DMS53 (cell line): ENCODE measurements around the gene GRIK4.

Source experiments
- DNase-seq: peaks from one replicate; lab custom pipeline; 2025; lab: John Stamatoyannopoulos, UW

GRIK4 gene

GRCh38 chr11:120635136-120635810 lies 123.7 kb downstream of the GRIK4 start:
- DNase-seq = no peak

DNA sequence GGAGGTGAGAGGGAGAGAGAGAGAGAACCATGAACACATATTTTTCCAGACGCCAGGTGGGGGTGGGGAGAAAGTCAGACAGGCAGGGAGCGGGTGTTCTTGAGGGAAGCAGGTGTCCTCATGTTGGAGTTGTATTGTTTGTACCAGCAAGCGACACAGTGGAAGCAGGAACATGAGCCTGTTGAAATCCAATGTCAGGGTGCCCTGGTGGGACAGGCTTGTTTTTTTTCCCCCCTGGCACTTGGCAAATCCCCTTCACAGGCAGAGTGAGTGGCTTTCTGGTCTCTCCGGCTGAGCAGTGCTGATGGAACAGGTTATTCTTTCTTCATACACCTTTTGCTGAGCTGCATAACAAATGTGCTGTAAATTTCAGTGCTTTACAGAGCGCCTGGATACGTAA lies 125.6 kb downstream of the GRIK4 start:
- DNase-seq = no peak

GRCh38 chr11:120642196-120642894 lies 130.8 kb downstream of the GRIK4 start:
- no peak for DNase-seq

DNA sequence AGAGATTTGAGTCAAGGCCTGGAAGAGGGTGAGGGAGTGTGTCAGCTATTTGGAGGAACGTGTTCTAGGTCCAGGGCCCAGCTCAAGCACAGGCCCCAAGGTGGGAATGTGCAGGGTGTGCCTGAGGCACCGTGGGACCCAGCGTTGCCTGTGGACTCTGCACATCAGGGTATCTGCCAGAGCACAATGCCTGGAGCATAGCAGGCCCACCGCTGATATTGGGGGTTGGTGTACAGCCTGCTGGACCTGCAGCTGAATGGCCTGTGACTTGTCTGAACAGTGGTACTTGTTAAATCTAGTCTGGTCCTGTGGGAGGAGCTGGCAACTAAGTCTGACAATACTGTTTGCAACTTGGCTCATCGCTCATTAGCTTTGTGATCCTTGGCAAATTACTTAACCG lies 131.7 kb downstream of the GRIK4 start:
- no peak for DNase-seq

DNA sequence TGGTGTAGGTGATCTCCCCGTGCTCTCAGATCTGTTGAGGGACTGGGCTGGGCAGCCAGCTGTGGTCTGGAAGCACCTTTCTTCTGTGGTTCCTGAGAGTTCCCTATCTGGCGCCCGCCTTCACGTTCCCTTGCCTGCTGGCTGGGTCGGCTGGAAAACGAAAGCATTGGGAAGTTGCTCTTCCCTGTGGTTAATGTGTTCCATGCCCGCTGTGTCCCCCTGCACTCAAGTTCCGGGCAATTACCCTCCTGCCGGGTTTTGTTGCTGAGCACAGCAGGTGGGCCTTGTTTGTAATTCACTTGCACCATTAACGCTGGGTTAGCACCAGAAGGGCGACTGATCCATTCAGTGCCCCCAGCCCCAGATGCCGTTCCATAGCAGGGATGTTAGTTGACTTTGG lies 134.1 kb downstream of the GRIK4 start:
- DNase-seq = no peak

- DNase-seq = no peak
These were observed 134.7 kb downstream of the GRIK4 start for GRCh38 chr11:120646206-120646605.

DNA sequence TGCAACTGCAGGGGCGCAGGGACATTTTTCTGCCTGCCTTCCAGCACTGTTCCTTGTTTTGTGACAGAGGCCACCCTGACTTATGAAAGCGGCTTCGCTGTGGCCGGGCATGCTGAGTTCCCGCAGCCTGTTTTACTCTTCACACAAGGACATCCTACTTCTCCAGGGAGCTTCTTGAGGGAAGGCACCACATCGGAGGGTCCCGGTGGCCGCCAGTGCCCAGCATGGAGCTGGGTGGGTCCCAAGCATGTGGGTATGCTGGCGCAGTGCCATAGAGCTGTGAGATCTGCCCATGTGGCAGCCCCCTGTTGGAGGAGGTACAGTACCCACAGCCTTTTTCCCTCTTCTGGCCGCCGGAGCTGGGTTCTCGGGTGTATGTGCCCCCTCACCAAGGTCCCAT lies 136.1 kb downstream of the GRIK4 start:
- DNase-seq = no peak

DNA sequence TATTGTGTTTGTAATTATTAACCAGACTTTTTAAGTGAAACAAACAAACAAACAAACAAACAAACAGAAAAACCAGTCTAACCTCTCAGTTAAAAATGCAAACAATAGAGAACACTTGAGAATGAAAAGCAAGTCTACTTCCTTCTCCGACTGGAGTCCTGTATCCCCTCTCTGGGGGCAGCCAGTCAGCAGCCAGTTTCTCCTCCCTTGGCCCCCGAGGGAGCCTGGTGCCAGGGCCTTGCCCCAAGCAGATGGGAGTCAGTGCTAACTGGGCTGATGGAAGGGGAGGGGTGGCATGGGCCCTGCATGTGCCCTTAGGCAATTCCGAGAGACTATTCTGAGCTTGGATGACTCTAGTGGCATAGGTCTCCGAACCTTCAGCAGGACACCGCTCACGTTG lies 137.2 kb downstream of the GRIK4 start:
- DNase-seq = peak; percentile 91

DNA sequence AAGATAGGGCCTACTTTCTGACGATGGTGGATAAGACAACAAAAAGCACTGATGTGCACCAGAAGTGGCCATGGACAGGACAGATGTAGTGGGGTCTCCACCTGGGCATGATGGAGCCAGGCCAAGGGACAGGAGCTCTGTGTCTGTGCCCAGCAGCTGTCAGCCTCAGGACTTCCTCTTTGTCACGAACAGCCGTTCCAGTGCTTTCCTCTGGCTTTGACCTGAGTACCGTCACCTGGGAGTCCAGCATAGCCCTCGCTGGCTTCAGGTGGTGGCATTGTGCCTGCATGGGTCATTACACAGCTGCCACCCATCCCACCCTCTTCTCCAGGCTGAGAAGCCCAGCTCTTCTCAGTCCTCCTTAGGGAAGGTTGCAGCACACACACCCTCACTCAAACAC lies 137.8 kb downstream of the GRIK4 start:
- DNase-seq = peak; percentile 87

- no peak for DNase-seq
These were observed 139.8 kb downstream of the GRIK4 start for GRCh38 chr11:120651396-120651795.

DNA sequence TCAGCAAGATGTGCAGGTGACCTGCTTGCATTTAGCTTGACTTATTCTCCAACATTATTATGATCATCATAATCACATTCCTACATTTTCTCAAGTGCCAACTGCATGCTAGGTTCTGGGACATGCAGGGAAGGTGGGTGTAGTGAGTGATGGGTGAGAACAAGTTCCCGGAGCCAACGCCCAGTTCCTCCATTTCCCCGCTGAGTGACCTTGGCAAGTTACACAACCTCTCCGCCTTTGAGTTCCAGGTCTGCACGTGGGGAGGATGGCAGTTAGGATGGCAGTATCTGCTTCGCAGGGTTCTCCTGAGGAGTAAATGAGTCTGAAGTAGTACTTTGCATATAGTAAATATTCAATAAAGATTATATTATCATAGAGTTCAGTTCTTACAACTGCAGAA lies 140.3 kb downstream of the GRIK4 start:
- no peak for DNase-seq

GRCh38 chr11:120652705-120653335 lies 141.3 kb downstream of the GRIK4 start:
- peak; percentile 49 for DNase-seq

DNA sequence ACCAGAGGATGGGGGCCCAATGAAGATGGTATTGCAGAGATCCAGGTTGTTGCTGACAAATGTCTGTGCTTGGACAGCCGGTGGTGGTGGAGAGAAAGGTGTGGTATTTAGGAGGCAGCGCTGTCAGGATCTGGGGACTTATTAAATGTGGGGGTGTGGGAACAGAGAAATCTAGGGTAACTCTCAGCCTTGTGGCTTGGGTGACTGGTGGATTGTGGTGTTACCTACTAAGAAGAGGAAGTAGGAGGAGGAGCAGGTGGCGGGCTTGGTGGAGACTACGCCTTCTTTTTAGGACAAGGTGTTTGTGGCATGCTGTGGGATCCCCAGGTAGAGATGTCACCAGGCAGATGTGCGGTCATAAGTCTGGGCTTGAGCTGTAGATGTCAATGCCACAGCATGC lies 144.0 kb downstream of the GRIK4 start:
- DNase-seq = no peak

- DNase-seq = no peak
These were observed 145.9 kb downstream of the GRIK4 start for GRCh38 chr11:120657306-120658070.

DNA sequence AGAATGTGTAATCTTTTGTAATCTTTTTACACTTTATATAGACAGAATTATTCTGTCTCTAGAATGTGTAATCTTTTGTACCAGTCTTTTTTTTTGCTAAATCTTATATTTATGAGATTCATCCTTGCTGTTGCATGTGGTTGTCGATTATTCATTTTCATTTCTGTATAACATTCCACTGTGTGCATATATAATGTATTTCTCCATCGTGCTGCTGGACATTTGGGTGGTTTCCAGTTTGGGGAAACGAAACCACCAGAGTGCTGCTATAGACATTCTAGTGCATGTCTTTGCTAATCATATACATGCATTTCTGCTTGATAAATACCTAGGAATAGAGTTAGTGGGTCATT lies 146.5 kb downstream of the GRIK4 start:
- no peak for DNase-seq

DNA sequence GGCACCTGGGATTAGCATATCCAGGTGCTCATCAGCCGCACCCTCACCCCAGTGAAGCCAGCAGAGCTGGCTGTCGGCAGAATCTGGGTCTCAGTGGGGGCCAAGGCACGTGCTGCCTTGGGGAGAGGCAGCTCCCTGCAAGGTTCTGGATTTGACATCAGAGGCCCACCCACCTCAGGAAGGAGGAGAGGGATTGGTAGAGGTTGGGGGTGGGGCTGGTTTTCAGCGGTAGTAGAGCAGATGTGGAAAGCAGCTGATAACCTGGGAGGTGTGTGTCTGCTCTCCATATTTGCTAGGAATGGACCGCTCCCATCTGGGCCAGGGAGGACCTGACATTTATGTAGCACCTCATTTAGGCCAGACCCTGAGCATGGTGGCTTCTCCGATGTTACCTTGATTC lies 147.5 kb downstream of the GRIK4 start:
- DNase-seq = no peak

GRCh38 chr11:120660024-120660565 lies 148.5 kb downstream of the GRIK4 start:
- peak; percentile 80 for DNase-seq

- DNase-seq = no peak
These were observed 150.6 kb downstream of the GRIK4 start for GRCh38 chr11:120662071-120662676.

DNA sequence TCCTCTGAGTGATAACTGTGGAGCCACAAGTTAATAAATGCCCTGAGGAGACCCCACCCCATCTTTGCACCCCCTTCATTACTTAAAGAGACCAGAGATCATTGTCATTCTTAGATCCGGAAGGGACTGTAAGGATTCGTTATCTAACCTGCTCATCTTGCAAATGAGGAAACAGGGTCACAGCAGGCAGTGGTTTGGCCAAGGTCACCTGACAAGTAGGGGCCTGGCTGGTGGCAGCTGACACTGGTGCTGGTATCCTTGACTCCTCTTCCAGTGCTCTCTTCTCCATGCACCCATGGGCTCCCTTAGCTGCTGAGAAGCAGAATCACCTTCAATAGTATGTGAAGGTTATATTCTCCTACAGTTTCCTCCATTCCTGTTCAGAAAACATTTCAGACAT lies 151.6 kb downstream of the GRIK4 start:
- no peak for DNase-seq

DNA sequence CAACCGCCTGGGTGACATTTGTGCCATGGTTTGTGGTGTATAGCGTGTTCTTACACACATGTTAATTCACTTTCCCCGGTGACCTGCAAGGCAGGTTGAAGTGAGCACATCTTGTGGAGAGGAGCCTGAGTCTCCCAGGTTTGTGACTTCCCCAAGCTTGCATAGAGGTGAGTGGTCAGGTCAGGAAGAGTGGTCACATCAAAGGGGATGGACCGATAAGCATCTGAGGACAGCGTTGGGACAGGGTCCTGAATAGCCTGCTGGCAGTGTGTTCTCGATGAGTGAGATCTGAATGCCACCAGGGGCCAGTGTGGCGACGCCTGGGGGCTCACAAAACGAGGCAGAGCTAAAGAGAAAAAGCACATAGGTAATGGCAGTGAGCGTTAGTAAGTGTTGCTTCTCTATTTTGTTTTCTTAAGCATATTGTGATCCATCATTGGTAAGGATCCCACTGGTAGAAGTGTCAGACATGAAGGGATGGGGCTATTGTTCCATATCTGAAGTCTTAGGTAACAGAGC lies 154.6 kb downstream of the GRIK4 start:
- DNase-seq = no peak

DNA sequence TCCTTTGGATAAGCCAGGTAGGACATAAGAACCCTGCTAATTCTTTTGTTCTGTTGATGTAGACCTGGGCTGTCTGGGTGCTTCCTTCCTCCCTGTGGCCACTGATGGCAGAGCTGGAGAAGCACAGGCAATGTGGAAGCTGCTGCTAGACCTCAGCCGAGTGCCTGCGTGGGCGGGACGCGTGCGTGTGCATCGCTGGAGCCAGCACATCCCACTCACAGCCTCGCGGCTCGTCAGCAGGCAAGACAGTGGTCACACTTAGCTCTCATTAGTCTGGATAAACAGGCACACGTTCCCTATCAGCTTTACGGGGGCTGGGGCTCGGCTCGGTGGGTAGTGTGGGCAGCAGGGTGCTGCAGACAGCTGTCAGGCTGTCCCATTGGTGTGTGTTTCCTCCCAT lies 155.7 kb downstream of the GRIK4 start:
- no peak for DNase-seq

DNA sequence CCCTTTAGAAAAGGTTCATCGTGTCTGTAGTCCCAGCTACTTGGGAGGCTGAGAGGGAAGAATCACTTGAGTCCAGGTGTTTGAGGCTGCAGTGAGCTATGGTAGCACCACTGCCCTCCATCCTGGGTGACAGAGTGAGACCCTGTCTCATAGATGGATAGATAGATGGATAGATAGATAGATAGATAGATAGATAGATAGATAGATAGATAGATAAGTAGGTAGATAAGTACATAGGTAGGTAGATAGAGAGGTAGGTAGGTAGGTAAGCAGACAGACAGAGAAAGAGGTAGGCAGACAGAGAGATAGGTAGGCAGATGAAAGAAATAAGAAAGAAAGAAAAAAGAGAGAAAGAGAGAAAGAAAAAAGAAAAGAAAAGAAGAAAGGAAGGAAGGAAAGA lies 156.4 kb downstream of the GRIK4 start:
- no peak for DNase-seq
